ENCODE results near the gene GABRR3. TPM values are rescaled to one million over a fixed set of nuclear protein-coding genes. Genes with fewer than 3 reads are reported as not detected.

The GABRR3 gene
- total RNA-seq, 1 donor from 2014 or later, result not detected

GRCh38 chr3:98057631-98058030 lies 22.5 kb upstream of the GABRR3 start:
- Mint-ChIP-seq H3K9me3 (no peaks in the 10 kb centered on the region), H3K4me1 (peaks cover 2% of the 10 kb centered on the region), H3K4me3 (no peak overlapping the region), H3K27me3 (ENCODE audit: low read depth) (no peaks in the 10 kb centered on the region), H3K27ac (no peak overlapping the region), H3K36me3 (no peaks in the 10 kb centered on the region)
- no peak for TF ChIP-seq CTCF (IDR thresholded peaks at IDR 0.05; ENCODE audit: unreplicated experiment)
- no peak for DNase-seq (ENCODE audit: low spot score in 2 of 2, unreplicated experiment in 2 of 2)

GRCh38 chr3:98056035-98056434 lies 20.9 kb upstream of the GABRR3 start:
- no peak for TF ChIP-seq CTCF (IDR thresholded peaks at IDR 0.05; ENCODE audit: unreplicated experiment)
- Mint-ChIP-seq H3K27me3 (ENCODE audit: low read depth) (no peaks in the 10 kb centered on the region), H3K36me3 (no peaks in the 10 kb centered on the region), H3K9me3 (no peaks in the 10 kb centered on the region), H3K27ac (no peak overlapping the region), H3K4me1 (peaks cover 2% of the 10 kb centered on the region), H3K4me3 (no peak overlapping the region)
- DNase-seq (ENCODE audit: low spot score in 2 of 2, unreplicated experiment in 2 of 2), result no peak

GRCh38 chr3:98049271-98049670 lies 14.2 kb upstream of the GABRR3 start:
- no peak overlapping the region for H3K27ac Mint-ChIP-seq
- no peak for DNase-seq (ENCODE audit: low spot score in 2 of 2, unreplicated experiment in 2 of 2)

GRCh38 chr3:98048586-98048985 lies 13.5 kb upstream of the GABRR3 start:
- Mint-ChIP-seq H3K4me3 (no peak overlapping the region), H3K36me3 (no peaks in the 10 kb centered on the region), H3K4me1 (no peaks in the 10 kb centered on the region), H3K27me3 (ENCODE audit: low read depth) (peaks cover 1% of the 10 kb centered on the region), H3K9me3 (no peaks in the 10 kb centered on the region), H3K27ac (no peak overlapping the region)
- no peak for TF ChIP-seq CTCF (IDR thresholded peaks at IDR 0.05; ENCODE audit: unreplicated experiment)
- DNase-seq (ENCODE audit: low spot score in 2 of 2, unreplicated experiment in 2 of 2), result no peak

More at GRCh38 chr3:98049271-98049670, 14.2 kb upstream of the GABRR3 start:
- H3K36me3 Mint-ChIP-seq, result no peaks in the 10 kb centered on the region
- H3K27me3 Mint-ChIP-seq (ENCODE audit: low read depth), result no peaks in the 10 kb centered on the region
- no peak overlapping the region for H3K4me3 Mint-ChIP-seq
- no peaks in the 10 kb centered on the region for H3K9me3 Mint-ChIP-seq
- H3K4me1 Mint-ChIP-seq, result no peaks in the 10 kb centered on the region
- TF ChIP-seq CTCF (IDR thresholded peaks at IDR 0.05; ENCODE audit: unreplicated experiment), result no peak

GRCh38 chr3:98041350-98041749 lies 6.2 kb upstream of the GABRR3 start:
- Mint-ChIP-seq H3K4me1 (no peaks in the 10 kb centered on the region), H3K27me3 (ENCODE audit: low read depth) (peaks cover 23% of the 10 kb centered on the region), H3K27ac (no peak overlapping the region), H3K4me3 (no peak overlapping the region), H3K36me3 (peaks cover 2% of the 10 kb centered on the region), H3K9me3 (peaks cover 18% of the 10 kb centered on the region)
- DNase-seq (ENCODE audit: low spot score in 2 of 2, unreplicated experiment in 2 of 2), result no peak
- no peak for TF ChIP-seq CTCF (IDR thresholded peaks at IDR 0.05; ENCODE audit: unreplicated experiment)
